IMR-90 (cell line): ENCODE measurements around the gene AGAP1. TPM values are rescaled to one million over a fixed set of nuclear protein-coding genes. Genes with fewer than 3 reads are reported as not detected.

Source experiments
- ATAC-seq: fragments of 200-7000 bp; cut with Tn5 transposase; 2 replicates; pipeline ENCODE4 v1.9.1; 2020; ENCODE audit warnings: low read depth, mild to moderate bottlenecking, moderate library complexity
- BruUV-seq: library from RNA; stranded (reverse); fragments of 400-500 nt; replicated peaks from 2 replicates; lab custom pipeline; 2021; lab: Mats Ljungman, UMichigan
- CTCF ChIA-PET: fragments of 300-600 bp; formaldehyde crosslinking; extraction: SDS; loops from one replicate; lab custom pipeline; 2021; ENCODE audit warnings: antibody characterized with exemption; lab: Yijun Ruan, JAX
- POLR2A ChIA-PET: fragments of 300-600 bp; sonication (Branson Sonifier 250); formaldehyde crosslinking; loops from one replicate; lab custom pipeline; 2022; ENCODE audit warnings: antibody characterized with exemption; ENCODE audit not compliant: unreplicated experiment; lab: Charles Lee
- DNase-seq: peaks from one replicate; pipeline ENCODE4 v3.0.0; 2013
- H2AFZ ChIP-seq: replicated peaks from 2 replicates; pipeline ENCODE3; 2013; ENCODE audit warnings: low read length, mild to moderate bottlenecking; ENCODE audit not compliant: poor library complexity
- H2AK5ac ChIP-seq: 2 replicates; pipeline ENCODE4 v1.6.1; 2013; ENCODE audit warnings: low read depth, low read length, inconsistent platforms
- H2AK9ac ChIP-seq: replicated peaks from 2 replicates; pipeline ENCODE3; 2013; ENCODE audit warnings: mild to moderate bottlenecking, low read depth, low read length, moderate library complexity; ENCODE audit not compliant: poor library complexity
- H2BK120ac ChIP-seq: 2 replicates; pipeline ENCODE4 v1.6.1; 2013; ENCODE audit warnings: low read depth, low read length, inconsistent platforms
- H2BK15ac ChIP-seq: 3 replicates; pipeline ENCODE4 v1.6.1; 2013; ENCODE audit warnings: low read depth, low read length, inconsistent platforms
- H2BK20ac ChIP-seq: 2 replicates; pipeline ENCODE4 v1.6.1; 2013; ENCODE audit warnings: low read depth, mild to moderate bottlenecking, inconsistent platforms, low read length, moderate library complexity
- H2BK5ac ChIP-seq: 2 replicates; pipeline ENCODE4 v1.6.1; 2013; ENCODE audit warnings: mild to moderate bottlenecking, low read depth, low read length, inconsistent platforms; ENCODE audit not compliant: poor library complexity, severe bottlenecking
- H3K14ac ChIP-seq: replicated peaks from 2 replicates; pipeline ENCODE4 v1.6.1; 2013; ENCODE audit warnings: low read depth, low read length, inconsistent platforms
- H3K18ac ChIP-seq: 2 replicates; pipeline ENCODE4 v1.6.1; 2013; ENCODE audit warnings: low read depth, low read length, control low read depth
- H3K23ac ChIP-seq: 2 replicates; pipeline ENCODE4 v1.6.1; 2013; ENCODE audit warnings: low read depth, low read length, inconsistent platforms
- H3K27ac ChIP-seq: 2 replicates; pipeline ENCODE4 v1.5.1; 2013; ENCODE audit warnings: mild to moderate bottlenecking, control low read depth, low read length; ENCODE audit not compliant: insufficient read depth
- H3K27me3 ChIP-seq: 2 replicates; pipeline ENCODE4 v1.6.1; 2013; ENCODE audit warnings: low read length; ENCODE audit not compliant: control insufficient read depth, insufficient read depth
- H3K36me3 ChIP-seq: 2 replicates; pipeline ENCODE4 v1.6.1; 2013; ENCODE audit warnings: low read length, mixed read lengths; ENCODE audit not compliant: control insufficient read depth, insufficient read depth
- H3K4ac ChIP-seq: 2 replicates; pipeline ENCODE4 v1.6.1; 2013; ENCODE audit warnings: low read depth, low read length, inconsistent platforms
- H3K4me1 ChIP-seq: 2 replicates; pipeline ENCODE4 v1.6.1; 2013; ENCODE audit warnings: low read length, mixed read lengths; ENCODE audit not compliant: control insufficient read depth, insufficient read depth
- H3K4me2 ChIP-seq: 2 replicates; pipeline ENCODE4 v1.6.1; 2013; ENCODE audit warnings: low read depth, mild to moderate bottlenecking, control low read depth, low read length, moderate library complexity
- H3K4me3 ChIP-seq: 2 replicates; pipeline ENCODE4 v1.5.1; 2013; ENCODE audit warnings: low read depth, mild to moderate bottlenecking, control low read depth, low read length, moderate library complexity; ENCODE audit not compliant: insufficient read depth
- H3K56ac ChIP-seq: 2 replicates; pipeline ENCODE4 v1.6.1; 2013; ENCODE audit warnings: low read length, inconsistent platforms; ENCODE audit not compliant: insufficient read depth; ENCODE audit errors: extremely low read depth
- H3K79me1 ChIP-seq, 2 experiments: 2 replicates each; pipeline ENCODE4 v1.6.1; 2013; ENCODE audit warnings: low read length in 2 of 2, inconsistent platforms in 1 of 2, low read depth in 1 of 2
- H3K9ac ChIP-seq: 2 replicates; pipeline ENCODE4 v1.6.1; 2013; ENCODE audit warnings: low read depth, low read length, control low read depth
- H3K9me1 ChIP-seq: 2 replicates; pipeline ENCODE4 v1.6.1; 2013; ENCODE audit warnings: low read length, inconsistent platforms; ENCODE audit not compliant: insufficient read depth
- H3K9me3 ChIP-seq: 2 replicates; pipeline ENCODE4 v1.6.1; 2013; ENCODE audit warnings: low read length; ENCODE audit not compliant: control insufficient read depth, insufficient read depth
- H4K20me1 ChIP-seq: 2 replicates; pipeline ENCODE4 v1.6.1; 2013; ENCODE audit warnings: low read length, inconsistent platforms; ENCODE audit not compliant: insufficient read depth
- H4K5ac ChIP-seq: 2 replicates; pipeline ENCODE4 v1.6.1; 2013; ENCODE audit warnings: mild to moderate bottlenecking, low read depth, low read length, control low read depth
- H4K8ac ChIP-seq, 2 experiments: 2 replicates each; pipeline ENCODE4 v1.6.1; 2013; ENCODE audit warnings: low read depth in 2 of 2, low read length in 2 of 2, control low read depth in 1 of 2, inconsistent platforms in 1 of 2
- H4K91ac ChIP-seq: 2 replicates; pipeline ENCODE4 v1.6.1; 2013; ENCODE audit warnings: low read depth, low read length, inconsistent platforms; ENCODE audit not compliant: insufficient read depth
- BHLHE40 ChIP-seq: fragments of 150-350 bp; IDR thresholded peaks from 2 replicates; pipeline ENCODE4 v1.6.1; 2016; ENCODE audit warnings: mild to moderate bottlenecking, low read depth, low read length
- CEBPB ChIP-seq: IDR thresholded peaks from 2 replicates; pipeline ENCODE4 v1.6.1; 2012; ENCODE audit warnings: low read depth, low read length, improper control_type of control experiment
- CHD1 ChIP-seq: IDR thresholded peaks from 2 replicates; pipeline ENCODE4 v1.6.1; 2012; ENCODE audit warnings: low read depth, low read length, improper control_type of control experiment
- CTCF ChIP-seq: conservative IDR thresholded peaks from 2 replicates; pipeline ENCODE4 v1.5.1; 2012; ENCODE audit warnings: mild to moderate bottlenecking, low read depth, low read length, improper control_type of control experiment
- ELK1 ChIP-seq: fragments of 150-350 bp; IDR thresholded peaks from 2 replicates; pipeline ENCODE4 v1.6.1; 2016; ENCODE audit warnings: low read depth, mild to moderate bottlenecking, low read length, moderate library complexity, borderline replicate concordance
- FOS ChIP-seq: fragments of 150-350 bp; IDR thresholded peaks from 2 replicates; pipeline ENCODE4 v1.6.1; 2016; ENCODE audit warnings: low read depth, low read length
- MAFK ChIP-seq: IDR thresholded peaks from 2 replicates; pipeline ENCODE4 v1.6.1; 2012; ENCODE audit warnings: low read depth, low read length, improper control_type of control experiment
- MAZ ChIP-seq: IDR thresholded peaks from 2 replicates; pipeline ENCODE4 v1.6.1; 2012; ENCODE audit warnings: low read depth, mild to moderate bottlenecking, low read length, improper control_type of control experiment, moderate library complexity, borderline replicate concordance
- MXI1 ChIP-seq: IDR thresholded peaks from 2 replicates; pipeline ENCODE4 v1.6.1; 2012; ENCODE audit warnings: low read depth, mild to moderate bottlenecking, low read length, moderate library complexity, borderline replicate concordance
- NFE2L2 ChIP-seq: fragments of 150-350 bp; IDR thresholded peaks from 2 replicates; pipeline ENCODE4 v1.6.1; 2016; ENCODE audit warnings: low read depth, mild to moderate bottlenecking, low read length
- POLR2A ChIP-seq: IDR thresholded peaks from 2 replicates; pipeline ENCODE4 v1.6.1; 2012; ENCODE audit warnings: mild to moderate bottlenecking, low read depth, low read length
- RAD21 ChIP-seq: IDR thresholded peaks from 2 replicates; pipeline ENCODE4 v1.6.1; 2012; ENCODE audit warnings: low read length, improper control_type of control experiment
- RCOR1 ChIP-seq: IDR thresholded peaks from 2 replicates; pipeline ENCODE4 v1.6.1; 2012; ENCODE audit warnings: mild to moderate bottlenecking, low read length, improper control_type of control experiment; ENCODE audit not compliant: insufficient replicate concordance
- RFX5 ChIP-seq: IDR thresholded peaks from 2 replicates; pipeline ENCODE4 v1.8.0; 2012; ENCODE audit warnings: low read depth, mild to moderate bottlenecking, low read length, moderate library complexity
- SMC3 ChIP-seq: fragments of 150-350 bp; IDR thresholded peaks from 2 replicates; pipeline ENCODE4 v1.6.1; 2016; ENCODE audit warnings: low read depth, mild to moderate bottlenecking, antibody characterized with exemption, low read length, moderate library complexity
- USF2 ChIP-seq: fragments of 150-350 bp; IDR thresholded peaks from 2 replicates; pipeline ENCODE4 v1.6.1; 2017; ENCODE audit warnings: mild to moderate bottlenecking, antibody characterized with exemption, low read length, low read depth
- WGBS, 2 experiments: methylation state at CpG; one replicate each; pipeline versions ENCODE4 v1.1.5 to v1.1.7; 2013; ENCODE audit warnings: missing lambda C conversion rate in 2 of 2; ENCODE audit not compliant: insufficient read length in 1 of 2; ENCODE audit errors: extremely low coverage in 2 of 2; 5-methylcytosine and 5-hydroxymethylcytosine counted together
- dilution Hi-C: fragments of 300-500 bp; cut with HindIII; formaldehyde crosslinking; loops from one replicate; pipeline ENCODE4 v1.14.3; 2018; ENCODE audit warnings: low sequenced_read_pairs; ENCODE audit not compliant: unreplicated experiment
- in situ Hi-C: fragments of 300-500 bp; cut with MboI; formaldehyde crosslinking; loops from 3 replicates; pipeline ENCODE4 v1.14.3; 2019; ENCODE audit warnings: low sequenced_read_pairs, inconsistent platforms, mixed read lengths
- intact Hi-C: fragments of 100-400 bp; cut with micrococcal nuclease; formaldehyde crosslinking; loops from 2 replicates; pipeline ENCODE4 v1.10.0; 2022
- polyA plus RNA-seq, 3 experiments: library from polyadenylated mRNA; depleted of rRNA; stranded (reverse); fragments of >200 nt; gene quantifications; 2 replicates each; pipeline ENCODE4 v1.2.3, GENCODE V29; 2012; ENCODE audit warnings: low replicate concordance in 1 of 3
- total RNA-seq: library from RNA; depleted of rRNA; stranded (reverse); fragments of >200 nt; gene quantifications from 2 replicates; pipeline ENCODE4 v1.2.3, GENCODE V29; 2012

The AGAP1 gene
- total and polyA plus RNA-seq, 2 of the 4 experiments (the other 2 are of a cell fraction), result 15.1 to 16.4 TPM

GRCh38 chr2:235843591-235844395, 349.9 kb downstream of the AGAP1 start:
- Histone ChIP-seq H3K14ac (no peak overlapping the region), H2AK5ac (no peak overlapping the region), H3K23ac (no peak overlapping the region), H3K36me3 (no peaks in the 10 kb centered on the region), H2AFZ (no peak overlapping the region), H4K20me1 (no peaks in the 10 kb centered on the region), H3K56ac (no peak overlapping the region), H3K9me3 (no peaks in the 10 kb centered on the region), H2BK20ac (no peak overlapping the region), H2BK15ac (no peak overlapping the region), H3K9ac (no peak overlapping the region), H3K4me2 (no peak overlapping the region), H2BK5ac (no peak overlapping the region), H2AK9ac (no peak overlapping the region), H4K91ac (no peak overlapping the region), H3K27ac (no peak overlapping the region), H2BK120ac (no peak overlapping the region), H4K5ac (no peak overlapping the region), H3K4me1 (no peaks in the 10 kb centered on the region), H4K8ac (no peak overlapping the region), H3K27me3 (no peaks in the 10 kb centered on the region), H3K79me1 (no peaks in the 10 kb centered on the region), H3K4ac (no peak overlapping the region), H3K9me1 (no peaks in the 10 kb centered on the region), H3K4me3 (no peak overlapping the region), H3K18ac (no peak overlapping the region)
- intact Hi-C loops, result no loop called here
- DNase-seq (no peak), ATAC-seq (no peak)
- POLR2A ChIA-PET, result no interaction called here
- 100% methylated on average over 2 of the region's 12 CpGs; no CpG with 5 or more reads in 1 of the 2 experiments for WGBS, 2 experiments
- TF ChIP-seq RAD21, result no peak
- TF ChIP-seq CEBPB, result no peak
- no peak for TF ChIP-seq BHLHE40
- no peak for TF ChIP-seq MAFK
- no peak for TF ChIP-seq NFE2L2
- no peak for TF ChIP-seq MXI1
- TF ChIP-seq CHD1, result no peak
- TF ChIP-seq RFX5, result no peak
- TF ChIP-seq SMC3, result no peak
- TF ChIP-seq ELK1, result no peak
- no peak for TF ChIP-seq FOS
- TF ChIP-seq CTCF, result no peak
- TF ChIP-seq USF2, result no peak
- TF ChIP-seq MAZ, result no peak
- TF ChIP-seq POLR2A, result no peak
- TF ChIP-seq RCOR1, result no peak
- CTCF ChIA-PET, result no interaction called here
- dilution Hi-C loops, result no loop called here
- in situ Hi-C loops, result no loop called here
- BruUV-seq, result no TSS peak
